ENCODE results near the gene KRTAP5-11.
"Not testable (repeated sequence)": the region's sequence is repeated elsewhere in the genome, so short reads cannot be mapped to it uniquely, and the experiment has no call there.

The KRTAP5-11 gene

GRCh38 chr11:71554996-71555395 lies 27.7 kb downstream of the KRTAP5-11 start:
- no peak for DNase-seq

GRCh38 chr11:71551711-71552110 lies 31.0 kb downstream of the KRTAP5-11 start:
- DNase-seq = no peak

GRCh38 chr11:71548716-71549151 lies 33.9 kb downstream of the KRTAP5-11 start:
- DNase-seq = no peak

GRCh38 chr11:71548120-71548519 lies 34.6 kb downstream of the KRTAP5-11 start, which contains the start of gene KRTAP5-9:
Gene KRTAP5-9, plus strand, starts transcription at chr11:71548420. Its CDS starts 238 bp downstream, at chr11:71548658.
- DNase-seq = no peak

GRCh38 chr11:71545405-71545966 lies 37.2 kb downstream of the KRTAP5-11 start:
- DNase-seq = no peak

GRCh38 chr11:71544525-71545214 lies 38.0 kb downstream of the KRTAP5-11 start:
- DNase-seq = no peak

GRCh38 chr11:71543866-71544265 lies 38.8 kb downstream of the KRTAP5-11 start:
- no peak for DNase-seq

GRCh38 chr11:71542879-71543777 lies 39.5 kb downstream of the KRTAP5-11 start:
- DNase-seq = no peak

GRCh38 chr11:71542382-71542781 lies 40.3 kb downstream of the KRTAP5-11 start:
- no peak for DNase-seq

GRCh38 chr11:71540521-71541304 lies 42.0 kb downstream of the KRTAP5-11 start:
- DNase-seq = not testable (repeated sequence)

- not testable (repeated sequence) for DNase-seq
Measured at GRCh38 chr11:71539971-71540370, 42.7 kb downstream of the KRTAP5-11 start.

- DNase-seq = no peak
Measured at GRCh38 chr11:71539017-71539416, 43.7 kb downstream of the KRTAP5-11 start.

- DNase-seq = no peak
Measured at GRCh38 chr11:71538666-71538990, 44.0 kb downstream of the KRTAP5-11 start.

- not testable (repeated sequence) for DNase-seq
Measured at GRCh38 chr11:71537977-71538665, 44.6 kb downstream of the KRTAP5-11 start, which contains the start of gene KRTAP5-8. Gene KRTAP5-8, plus strand, starts transcription at chr11:71538025. Its CDS starts 31 bp downstream, at chr11:71538056.

- DNase-seq = no peak
Measured at GRCh38 chr11:71537537-71537936, 45.1 kb downstream of the KRTAP5-11 start.

- no peak for DNase-seq
Measured at GRCh38 chr11:71535825-71536224, 46.9 kb downstream of the KRTAP5-11 start.

- DNase-seq = not testable (repeated sequence)
Measured at GRCh38 chr11:71534711-71535608, 47.7 kb downstream of the KRTAP5-11 start.

- no peak for DNase-seq
Measured at GRCh38 chr11:71532036-71532610, 50.6 kb downstream of the KRTAP5-11 start.
